Medulla oblongata (tissue), 1 donor: ENCODE measurements around the gene INA.
"Not testable (repeated sequence)": the region's sequence is repeated elsewhere in the genome, so short reads cannot be mapped to it uniquely, and the experiment has no call there.

Experiments
- DNase-seq: peaks from one replicate; pipeline ENCODE4 v3.0.0-alpha.2; 2015; ENCODE audit errors: extremely low spot score

INA gene

DNA sequence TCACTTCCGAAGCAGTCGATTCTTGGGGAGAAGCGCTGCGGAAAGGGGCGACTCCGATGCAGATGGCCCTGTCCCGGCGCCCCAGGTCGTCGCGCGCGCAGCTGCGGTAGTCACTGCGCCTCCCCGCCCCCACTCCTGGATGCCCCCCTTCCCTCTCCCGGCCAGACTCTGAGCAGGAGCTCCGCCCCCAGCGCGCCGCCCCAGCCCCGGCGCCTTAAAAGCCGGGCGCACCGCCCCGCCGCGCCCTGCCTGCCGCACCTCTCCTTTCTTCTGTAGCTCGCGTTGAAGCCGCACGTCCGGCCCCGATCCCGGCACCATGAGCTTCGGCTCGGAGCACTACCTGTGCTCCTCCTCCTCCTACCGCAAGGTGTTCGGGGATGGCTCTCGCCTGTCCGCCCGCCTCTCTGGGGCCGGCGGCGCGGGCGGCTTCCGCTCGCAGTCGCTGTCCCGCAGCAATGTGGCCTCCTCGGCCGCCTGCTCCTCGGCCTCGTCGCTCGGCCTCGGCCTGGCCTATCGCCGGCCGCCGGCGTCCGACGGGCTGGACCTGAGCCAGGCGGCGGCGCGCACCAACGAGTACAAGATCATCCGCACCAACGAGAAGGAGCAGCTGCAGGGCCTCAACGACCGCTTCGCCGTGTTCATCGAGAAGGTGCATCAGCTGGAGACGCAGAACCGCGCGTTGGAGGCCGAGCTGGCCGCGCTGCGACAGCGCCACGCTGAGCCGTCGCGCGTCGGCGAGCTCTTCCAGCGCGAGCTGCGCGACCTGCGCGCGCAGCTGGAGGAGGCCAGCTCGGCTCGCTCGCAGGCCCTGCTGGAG, at the start of gene INA:
Gene INA (plus strand): TSS at position 243 of the 817 bp plus-strand sequence. CDS start 74 bp downstream, at position 317.
- no peak for DNase-seq

DNA sequence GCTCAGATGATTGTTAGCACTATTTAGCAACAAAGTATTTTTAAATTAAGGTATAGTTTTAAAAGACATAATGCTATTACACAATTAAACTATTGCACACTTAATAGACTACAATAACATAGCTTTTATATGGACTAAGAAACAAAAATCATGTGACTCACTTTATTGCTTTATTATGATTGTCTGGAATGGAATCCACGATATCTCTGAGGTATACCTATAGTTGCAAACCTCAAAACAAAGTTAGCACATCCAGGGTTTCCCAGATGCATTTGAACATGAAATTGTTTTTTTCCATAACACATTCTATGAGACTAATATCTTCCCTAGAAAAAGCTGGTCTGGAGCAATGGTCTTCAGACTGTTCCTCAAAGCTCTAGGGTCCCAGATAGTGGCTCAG, 49.5 kb upstream of the INA start:
- DNase-seq: no peak

GRCh38 chr10:103231047-103231551, 45.8 kb upstream of the INA start:
- DNase-seq: no peak

GRCh38 chr10:103232131-103232673, 44.7 kb upstream of the INA start:
- no peak for DNase-seq

GRCh38 chr10:103232772-103233488, 44.0 kb upstream of the INA start:
- no peak for DNase-seq

DNA sequence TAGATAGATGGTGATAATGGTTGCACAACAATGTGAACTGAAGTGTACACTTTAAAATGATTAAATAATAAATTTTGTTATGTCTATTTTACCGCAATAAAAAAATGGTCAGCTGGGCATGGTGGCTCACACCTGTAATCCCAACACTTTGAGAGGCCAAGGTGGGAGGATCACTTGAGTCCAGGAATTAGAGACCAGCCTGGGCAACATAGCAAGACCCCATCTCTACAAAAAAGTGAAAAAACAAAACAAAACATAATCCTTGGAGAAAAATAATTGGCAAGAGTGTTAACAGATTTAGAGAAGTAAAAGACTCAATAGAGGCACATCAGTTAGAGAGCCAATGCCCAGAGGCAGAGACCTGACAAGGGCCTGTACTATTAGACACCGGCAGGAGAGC, 41.2 kb upstream of the INA start:
- DNase-seq: no peak

DNA sequence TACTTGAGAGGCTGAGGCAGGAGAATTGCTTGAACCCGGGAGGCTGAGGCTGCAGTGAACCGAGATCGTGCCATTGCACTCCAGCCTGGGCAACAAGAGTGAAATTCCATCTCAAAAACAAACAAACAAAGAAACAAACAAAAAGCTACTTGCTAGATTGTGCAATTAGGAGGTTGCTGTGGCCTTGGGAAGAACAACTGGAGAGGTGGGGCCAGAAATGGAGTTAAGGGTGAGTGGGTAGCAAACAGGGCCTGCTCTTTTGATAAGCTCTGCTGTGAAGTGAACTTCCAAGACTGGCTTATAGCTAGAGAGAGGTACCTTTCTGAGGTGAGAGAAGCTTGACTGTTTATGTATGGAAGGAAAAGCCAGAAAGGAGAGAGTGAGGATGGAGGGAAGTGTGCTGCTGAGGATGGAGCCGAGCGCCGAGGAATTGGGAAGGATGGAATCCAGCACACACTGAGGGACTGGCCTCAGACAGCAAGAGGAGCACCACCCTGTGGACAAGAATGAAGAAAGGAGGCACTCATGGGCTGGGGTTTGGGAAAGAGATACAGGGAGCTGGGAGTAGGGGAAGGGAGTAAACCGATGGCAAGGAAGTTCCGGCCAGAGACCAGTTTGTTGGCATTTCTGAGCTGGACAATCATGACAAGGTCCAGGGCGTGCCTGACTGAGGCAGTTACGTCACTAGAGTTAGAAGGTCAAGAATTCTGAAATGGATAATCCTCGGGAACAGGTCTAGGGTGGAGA, 38.3 kb upstream of the INA start:
- DNase-seq: peak; percentile 16

DNA sequence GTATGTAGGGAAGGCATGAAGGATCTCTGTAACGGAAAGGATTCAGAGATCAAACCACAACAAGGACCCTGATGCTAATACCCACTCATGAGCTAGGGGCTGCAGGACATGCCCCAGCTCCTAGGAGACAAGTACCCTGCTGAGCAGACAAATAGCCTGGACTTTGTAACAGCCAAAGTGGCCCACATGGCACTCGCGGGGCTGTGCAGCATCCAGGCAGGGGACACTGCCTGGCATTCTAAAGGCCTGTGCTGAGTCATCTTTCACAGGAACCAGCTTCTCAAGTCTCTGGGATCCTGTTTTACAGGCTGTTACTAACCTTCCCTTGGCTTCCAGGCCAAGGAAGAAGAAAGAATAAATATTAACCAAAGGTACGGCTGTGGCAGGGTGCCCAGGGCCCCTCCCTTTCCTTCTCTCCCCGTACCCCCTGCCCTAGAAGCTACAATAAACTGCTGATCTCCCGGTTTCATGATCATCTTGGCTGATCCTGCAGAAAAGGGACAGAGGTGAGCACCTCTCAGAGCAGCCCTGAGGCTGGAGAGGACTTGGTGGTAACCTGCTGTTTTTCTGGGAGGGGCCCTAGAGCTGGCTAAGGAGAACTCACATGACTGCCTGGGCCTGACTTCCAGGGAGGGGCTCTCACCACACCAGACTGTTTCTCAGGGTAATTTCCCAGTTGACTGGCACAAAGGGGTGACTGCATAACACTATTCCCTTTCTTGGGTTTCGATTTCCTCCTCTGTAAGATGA, 35.5 kb upstream of the INA start:
- DNase-seq: peak; percentile 65

DNA sequence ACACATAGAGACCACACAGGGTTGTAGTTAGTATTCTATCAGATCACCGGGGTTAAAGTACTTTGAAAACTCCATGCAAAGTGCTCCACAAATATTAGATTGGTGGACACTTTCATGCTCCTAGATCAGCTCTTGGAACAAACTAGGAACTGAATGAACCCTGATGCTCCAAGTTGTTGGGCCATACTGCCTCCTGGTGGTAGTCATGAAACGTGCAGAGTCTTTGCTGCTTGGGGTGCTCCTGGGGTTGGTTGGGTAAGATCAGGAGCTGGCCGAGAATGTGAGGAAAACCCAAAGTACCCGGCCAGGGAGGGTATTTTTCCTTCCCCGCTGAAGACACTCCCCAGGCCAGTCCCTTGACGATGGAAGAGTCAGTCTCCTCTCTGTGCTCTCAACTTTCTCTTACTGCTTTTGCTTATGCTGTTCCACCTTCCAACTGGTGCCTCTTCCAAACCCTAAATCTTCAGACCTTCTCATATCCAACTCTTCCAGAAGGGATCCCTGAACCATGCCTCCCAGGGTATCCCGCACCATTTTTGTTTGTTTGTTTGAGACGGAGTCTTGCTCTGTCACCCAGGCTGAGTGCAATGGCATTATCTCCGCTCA, 32.2 kb upstream of the INA start:
- DNase-seq: peak; percentile 96

DNA sequence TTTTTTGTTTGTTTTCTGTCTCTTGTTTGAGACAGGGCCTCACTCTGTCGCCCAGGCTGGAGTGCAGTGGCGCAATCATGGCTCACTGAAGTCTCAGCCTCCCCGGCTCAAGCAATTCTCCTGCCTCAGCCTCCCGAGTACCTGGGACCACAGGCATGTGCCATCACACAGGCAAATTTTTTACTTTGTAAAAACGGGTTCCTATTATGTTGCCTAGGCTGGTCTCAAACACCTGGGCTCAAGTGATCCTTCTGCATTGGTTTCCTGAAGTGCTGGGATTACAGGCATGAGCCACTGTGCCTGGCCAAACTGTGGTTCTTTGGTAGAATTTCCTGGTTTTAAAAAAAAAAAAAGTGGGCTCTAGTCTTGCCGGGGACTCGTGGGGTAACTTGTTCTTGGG, 31.4 kb upstream of the INA start, which contains the start of gene RPEL1:
Gene RPEL1 (plus strand): TSS at position 301 of the 400 bp plus-strand sequence. CDS start 110 bp downstream, outside the sequence.
- DNase-seq: not testable (repeated sequence)

- DNase-seq: no peak
Measured at GRCh38 chr10:103246324-103246723, 30.6 kb upstream of the INA start.

- no peak for DNase-seq
Measured at GRCh38 chr10:103254113-103254512, 22.8 kb upstream of the INA start.

- DNase-seq: no peak
Measured at GRCh38 chr10:103254538-103255325, 22.2 kb upstream of the INA start.

- DNase-seq: no peak
Measured at GRCh38 chr10:103256613-103257012, 20.3 kb upstream of the INA start.

GRCh38 chr10:103257812-103258211, 19.1 kb upstream of the INA start:
- no peak for DNase-seq

GRCh38 chr10:103258928-103259327, 18.0 kb upstream of the INA start:
- not testable (repeated sequence) for DNase-seq

DNA sequence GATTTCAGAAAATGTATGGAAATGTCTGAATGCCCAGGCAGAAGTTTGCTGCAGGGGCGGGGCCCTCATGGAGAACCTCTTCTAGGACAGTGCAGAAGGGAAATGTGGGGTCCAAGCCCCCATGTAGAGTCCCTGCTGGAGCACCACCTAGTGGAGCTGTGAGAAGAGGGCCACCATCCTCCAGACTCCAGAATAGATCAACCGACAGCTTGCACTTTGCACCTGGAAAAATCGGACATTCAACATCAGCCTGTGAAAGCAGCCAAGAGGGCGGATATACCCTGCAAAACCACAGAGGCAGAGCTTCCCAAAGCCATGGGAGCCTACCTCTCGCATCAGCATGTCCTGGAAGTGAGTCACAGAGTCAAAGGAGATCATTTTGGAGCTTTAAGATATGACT, 16.9 kb upstream of the INA start:
- DNase-seq: no peak

- no peak for DNase-seq
Measured at GRCh38 chr10:103262229-103262628, 14.7 kb upstream of the INA start.

- peak; percentile 69 for DNase-seq
Measured at GRCh38 chr10:103265717-103266329, 11.1 kb upstream of the INA start.
